HG02943 (cell line): ENCODE measurements around the gene FUBP1.
"Not testable (repeated sequence)": the region's sequence is repeated elsewhere in the genome, so short reads cannot be mapped to it uniquely, and the experiment has no call there.

Experiments
- ATAC-seq: cut with Tn5 transposase; IDR thresholded peaks from one replicate; pipeline ENCODE4 v1.9.1; 2021; ENCODE audit warnings: mild to moderate bottlenecking, low read depth, moderate library complexity; ENCODE audit not compliant: unreplicated experiment

Gene FUBP1

GRCh38 chr1:77978969-77979876, at the start of gene FUBP1:
Gene FUBP1 (minus strand): TSS chr1:77979072. CDS start chr1:77979004, 68 bp downstream.
- peak; percentile 75 for ATAC-seq

GRCh38 chr1:78021134-78021533, 42.3 kb upstream of the FUBP1 start:
- ATAC-seq = not testable (repeated sequence)

- no peak for ATAC-seq
These were observed 40.2 kb upstream of the FUBP1 start for GRCh38 chr1:78019024-78019423.

- no peak for ATAC-seq
These were observed 36.3 kb upstream of the FUBP1 start for GRCh38 chr1:78015148-78015547.

- ATAC-seq = no peak
These were observed 32.2 kb upstream of the FUBP1 start for GRCh38 chr1:78011050-78011449.

GRCh38 chr1:78009836-78010235, 31.0 kb upstream of the FUBP1 start:
- ATAC-seq = no peak

- no peak for ATAC-seq
These were observed 30.4 kb upstream of the FUBP1 start for GRCh38 chr1:78009276-78009675.

GRCh38 chr1:78007677-78008341, 28.9 kb upstream of the FUBP1 start:
- ATAC-seq = no peak

GRCh38 chr1:78006521-78006920, 27.6 kb upstream of the FUBP1 start:
- no peak for ATAC-seq

- ATAC-seq = no peak
These were observed 26.9 kb upstream of the FUBP1 start for GRCh38 chr1:78005755-78006154.

- no peak for ATAC-seq
These were observed 26.5 kb upstream of the FUBP1 start for GRCh38 chr1:78005448-78005722.

- peak; percentile 99 for ATAC-seq
These were observed 26.0 kb upstream of the FUBP1 start, which contains the start of gene DNAJB4 for GRCh38 chr1:78004719-78005447. Gene DNAJB4 (plus strand): TSS chr1:78004939. CDS start chr1:78005111, 172 bp downstream.

- peak; percentile 48 for ATAC-seq
These were observed 25.2 kb upstream of the FUBP1 start for GRCh38 chr1:78003882-78004718.

GRCh38 chr1:78003070-78003746, 24.3 kb upstream of the FUBP1 start:
- no peak for ATAC-seq

- ATAC-seq = not testable (repeated sequence)
These were observed 21.7 kb upstream of the FUBP1 start for GRCh38 chr1:78000536-78000935.

- no peak for ATAC-seq
These were observed 17.9 kb upstream of the FUBP1 start for GRCh38 chr1:77996734-77997133.

- ATAC-seq = no peak
These were observed 15.3 kb upstream of the FUBP1 start for GRCh38 chr1:77994117-77994705.

GRCh38 chr1:77991638-77992037, 12.8 kb upstream of the FUBP1 start:
- ATAC-seq = no peak

- no peak for ATAC-seq
These were observed 11.8 kb upstream of the FUBP1 start for GRCh38 chr1:77990629-77991204.
